AG10803 (cell line): ENCODE measurements around the gene DEF6.
"Not testable (repeated sequence)": the region's sequence is repeated elsewhere in the genome, so short reads cannot be mapped to it uniquely, and the experiment has no call there.

ENCODE experiments used
- DNase-seq: peaks from one replicate; pipeline ENCODE4 v3.0.0; 2010; ENCODE audit warnings: low read depth
- H3K4me3 ChIP-seq: 2 replicates; pipeline ENCODE4 v1.5.1; 2011; ENCODE audit warnings: mild to moderate bottlenecking, low read length, control low read depth
- TF ChIP-seq, protein P1 (sequence below): conservative IDR thresholded peaks from 2 replicates; pipeline ENCODE4 v1.5.1; 2011; ENCODE audit warnings: mild to moderate bottlenecking, low read length, control low read depth, inconsistent platforms

The DEF6 gene

DNA sequence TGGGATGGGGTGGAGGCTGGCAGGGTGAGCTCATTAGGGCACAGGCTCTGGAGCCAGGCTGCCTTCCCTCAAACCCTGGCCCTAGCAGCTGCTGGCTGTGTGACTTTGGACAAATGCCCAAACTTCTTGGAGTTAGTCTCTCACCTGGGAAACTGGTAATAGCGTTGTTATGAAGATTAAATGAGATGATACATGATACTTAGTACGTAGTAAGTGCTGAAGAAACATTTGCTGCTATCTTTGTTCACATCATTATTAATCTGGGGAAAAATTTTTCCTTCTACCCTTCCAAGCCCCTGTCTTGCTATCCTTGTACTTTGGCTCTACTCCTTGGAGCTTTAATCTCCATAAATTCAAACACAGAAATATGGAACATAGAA, 22.4 kb downstream of the DEF6 start:
- no peak overlapping the region for H3K4me3 ChIP-seq
- DNase-seq, result no peak
- TF ChIP-seq, protein P1, sequence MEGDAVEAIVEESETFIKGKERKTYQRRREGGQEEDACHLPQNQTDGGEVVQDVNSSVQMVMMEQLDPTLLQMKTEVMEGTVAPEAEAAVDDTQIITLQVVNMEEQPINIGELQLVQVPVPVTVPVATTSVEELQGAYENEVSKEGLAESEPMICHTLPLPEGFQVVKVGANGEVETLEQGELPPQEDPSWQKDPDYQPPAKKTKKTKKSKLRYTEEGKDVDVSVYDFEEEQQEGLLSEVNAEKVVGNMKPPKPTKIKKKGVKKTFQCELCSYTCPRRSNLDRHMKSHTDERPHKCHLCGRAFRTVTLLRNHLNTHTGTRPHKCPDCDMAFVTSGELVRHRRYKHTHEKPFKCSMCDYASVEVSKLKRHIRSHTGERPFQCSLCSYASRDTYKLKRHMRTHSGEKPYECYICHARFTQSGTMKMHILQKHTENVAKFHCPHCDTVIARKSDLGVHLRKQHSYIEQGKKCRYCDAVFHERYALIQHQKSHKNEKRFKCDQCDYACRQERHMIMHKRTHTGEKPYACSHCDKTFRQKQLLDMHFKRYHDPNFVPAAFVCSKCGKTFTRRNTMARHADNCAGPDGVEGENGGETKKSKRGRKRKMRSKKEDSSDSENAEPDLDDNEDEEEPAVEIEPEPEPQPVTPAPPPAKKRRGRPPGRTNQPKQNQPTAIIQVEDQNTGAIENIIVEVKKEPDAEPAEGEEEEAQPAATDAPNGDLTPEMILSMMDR, result no peak

DNA sequence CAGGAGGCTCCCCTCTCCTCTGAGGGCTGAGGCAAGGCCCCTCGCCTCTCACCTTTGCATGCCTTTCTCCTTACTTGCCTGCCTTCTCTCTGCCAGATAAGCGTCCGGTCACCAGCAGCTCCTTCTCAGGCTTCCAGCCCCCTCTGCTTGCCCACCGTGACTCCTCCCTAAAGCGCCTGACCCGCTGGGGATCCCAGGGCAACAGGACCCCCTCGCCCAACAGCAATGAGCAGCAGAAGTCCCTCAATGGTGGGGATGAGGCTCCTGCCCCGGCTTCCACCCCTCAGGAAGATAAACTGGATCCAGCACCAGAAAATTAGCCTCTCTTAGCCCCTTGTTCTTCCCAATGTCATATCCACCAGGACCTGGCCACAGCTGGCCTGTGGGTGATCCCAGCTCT, 23.5 kb downstream of the DEF6 start:
- TF ChIP-seq, protein P1, result no peak
- DNase-seq, result no peak
- H3K4me3 ChIP-seq, result no peak overlapping the region

DNA sequence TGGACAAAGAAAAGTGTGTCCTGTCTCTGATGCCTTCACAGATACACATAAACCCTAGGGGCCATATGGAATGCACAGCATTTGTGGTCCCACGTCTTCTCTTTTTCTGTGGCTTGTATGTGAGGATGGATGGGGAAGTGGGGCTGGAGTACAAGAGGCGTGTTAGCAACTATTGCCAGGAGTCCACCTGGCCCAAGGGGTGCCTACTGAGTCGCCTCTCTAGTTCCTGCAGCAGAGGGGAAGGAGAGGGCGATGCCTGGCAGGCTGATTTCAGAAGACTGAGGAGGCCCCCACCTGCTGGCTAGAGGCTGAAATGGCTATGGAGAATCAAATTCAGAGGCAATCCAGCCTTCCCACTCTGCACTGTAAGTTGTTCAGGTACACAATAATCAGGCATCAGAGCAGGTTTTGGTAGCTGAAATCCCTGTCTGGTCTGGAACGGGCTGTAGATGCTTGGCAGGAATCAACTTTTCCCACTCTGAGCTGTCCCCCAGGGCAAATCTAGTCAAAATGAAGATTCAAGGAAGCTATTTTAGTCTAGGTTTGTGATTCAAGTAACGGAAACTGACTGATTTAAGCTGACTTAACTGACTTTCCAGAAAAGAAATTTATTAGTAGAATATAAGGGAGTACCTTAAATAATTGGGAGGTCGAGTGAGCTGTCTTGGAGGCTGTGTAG, 29.9 kb downstream of the DEF6 start:
- TF ChIP-seq, protein P1, result peak; percentile 77
- DNase-seq, result peak; percentile 46
- H3K4me3 ChIP-seq, result no peak overlapping the region

DNA sequence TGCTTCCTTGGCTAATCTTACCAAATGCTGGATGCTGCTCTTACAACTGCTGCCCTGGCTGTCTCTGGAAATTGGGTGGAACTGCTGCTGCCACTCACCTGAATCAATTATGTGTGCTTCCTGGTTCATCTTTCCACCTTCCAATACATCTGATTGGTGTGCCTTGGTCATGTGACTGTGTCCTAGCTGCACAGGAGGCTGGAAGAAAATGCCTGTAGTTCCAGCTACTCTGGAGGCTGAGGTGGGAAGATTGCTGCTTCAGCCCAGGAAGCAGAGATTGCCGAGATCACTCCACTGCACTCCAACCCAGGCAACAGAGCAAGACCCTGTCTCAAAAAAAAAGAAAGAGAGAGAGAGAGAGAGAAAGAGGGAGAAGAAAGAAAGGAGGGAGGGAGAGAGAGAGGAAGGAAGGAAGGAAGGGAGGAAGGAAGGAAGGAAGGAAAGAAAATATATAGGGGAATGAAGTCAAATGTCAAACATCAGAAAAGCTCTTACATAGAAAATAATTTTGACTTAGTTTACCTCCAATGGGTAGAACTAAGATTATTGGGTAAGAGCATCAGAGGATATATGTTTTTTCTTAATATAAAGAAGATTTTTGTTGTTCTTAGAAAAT, 30.6 kb downstream of the DEF6 start:
- no peak for DNase-seq
- TF ChIP-seq, protein P1, result no peak

DNA sequence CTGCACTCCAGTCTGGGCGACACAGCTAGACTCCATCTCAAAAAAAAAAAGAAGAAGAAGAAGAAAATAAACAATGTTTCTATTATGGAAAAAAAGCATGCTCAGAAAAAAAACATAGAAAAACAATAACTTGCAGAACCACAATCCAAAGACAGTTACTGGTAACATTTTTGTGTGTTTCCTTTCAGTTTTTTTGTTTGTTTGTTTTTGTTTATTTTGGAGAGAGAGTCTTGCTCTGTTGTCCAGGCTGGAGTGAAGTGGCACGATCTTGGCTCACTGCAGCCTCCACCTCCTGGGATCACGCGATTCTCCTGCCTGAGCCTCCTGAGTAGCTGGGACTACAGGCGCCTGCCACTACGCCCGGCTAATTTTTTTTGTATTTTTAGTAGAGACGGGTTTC, 31.3 kb downstream of the DEF6 start:
- not testable (repeated sequence) for H3K4me3 ChIP-seq, DNase-seq

More for the DNA sequence above, 30.6 kb downstream of the DEF6 start:
- H3K4me3 ChIP-seq, result no peak overlapping the region

DNA sequence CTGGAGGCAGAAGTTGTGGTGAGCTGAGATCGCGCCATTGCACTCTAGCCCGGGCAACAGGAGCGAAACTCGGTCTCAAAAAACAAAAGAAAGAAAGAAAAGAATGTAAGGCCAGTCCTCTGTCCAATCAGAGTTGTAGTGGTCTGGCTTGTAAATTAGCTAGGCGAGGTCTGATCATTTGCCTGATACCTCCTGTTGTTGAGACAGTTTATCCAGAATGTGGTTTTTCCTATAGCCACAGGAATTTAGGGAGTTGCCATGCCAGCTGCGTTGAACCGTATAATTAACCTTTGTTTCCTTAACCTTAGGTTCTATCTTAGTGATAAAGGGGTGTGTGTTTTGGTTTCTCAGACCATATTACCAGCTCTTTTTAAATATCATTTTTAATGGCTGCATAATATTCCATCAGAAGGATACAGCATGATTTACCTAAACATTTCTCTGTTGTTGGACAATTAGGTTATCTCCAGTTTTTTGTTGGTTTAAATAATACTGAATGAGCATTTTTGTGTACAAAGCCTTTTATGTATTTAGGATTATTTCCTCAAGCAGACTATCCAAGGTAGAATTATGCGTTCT, 33.0 kb downstream of the DEF6 start:
- no peak for DNase-seq
- TF ChIP-seq, protein P1, result no peak
- no peak overlapping the region for H3K4me3 ChIP-seq

DNA sequence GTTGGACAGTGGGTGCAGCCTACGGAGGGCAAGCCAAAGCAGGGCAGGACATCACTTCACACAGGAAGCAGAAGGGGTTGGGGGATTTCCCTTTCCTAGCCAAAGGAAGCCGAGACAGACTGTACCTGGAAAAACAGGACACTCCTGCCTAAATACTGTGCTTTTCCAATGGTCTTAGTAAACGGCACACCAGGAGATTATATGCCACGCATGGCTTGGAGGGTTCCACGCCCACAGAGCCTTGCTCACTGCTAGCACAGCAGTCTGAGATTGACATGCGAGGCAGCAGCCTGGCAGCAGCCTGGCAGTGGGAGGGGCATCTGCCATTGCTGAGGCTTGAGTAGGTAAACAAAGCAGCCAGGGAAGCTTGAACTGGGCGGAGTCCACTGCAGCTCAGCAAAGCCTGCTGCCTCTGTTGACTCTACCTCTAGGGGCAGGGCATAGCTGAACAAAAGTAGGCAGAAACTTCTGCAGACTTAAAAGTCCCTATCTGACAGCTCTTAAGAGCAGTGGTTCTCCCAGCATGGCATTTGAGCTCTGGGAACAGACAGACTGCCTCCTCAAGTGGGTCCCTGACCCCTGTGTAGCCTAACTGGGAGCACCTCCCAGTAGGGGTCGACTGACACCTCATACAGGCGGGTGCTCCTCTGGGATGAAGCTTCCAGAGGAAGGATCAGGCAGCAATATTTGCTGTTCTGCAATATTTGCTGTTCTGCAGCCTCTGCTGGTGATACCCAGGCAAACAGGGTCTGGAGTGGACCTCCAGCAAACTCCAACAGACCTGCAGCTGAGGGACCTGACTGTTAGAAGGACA, 34.7 kb downstream of the DEF6 start:
- DNase-seq, H3K4me3 ChIP-seq: not testable (repeated sequence)
